Body of pancreas (tissue), 4 donors: ENCODE measurements around the gene SUMO4.

Source experiments
- POLR2A ChIP-seq, 3 donors: fragments of 450-650 bp; IDR thresholded peaks; one replicate each; pipeline ENCODE4 v1.6.1; 2016; ENCODE audit warnings: antibody characterized with exemption in 3 of 3, mild to moderate bottlenecking in 2 of 3
- TF ChIP-seq, protein P1 (sequence below), 7 experiments: fragments of 450-650 bp in 4 of 7; fragments of 200-600 bp in 3 of 7; sonication (generic) in 3 of 7; IDR thresholded peaks; one replicate each; pipeline ENCODE4 v1.5.1; 2016 to 2019; ENCODE audit warnings: antibody characterized with exemption in 7 of 7

DNA sequence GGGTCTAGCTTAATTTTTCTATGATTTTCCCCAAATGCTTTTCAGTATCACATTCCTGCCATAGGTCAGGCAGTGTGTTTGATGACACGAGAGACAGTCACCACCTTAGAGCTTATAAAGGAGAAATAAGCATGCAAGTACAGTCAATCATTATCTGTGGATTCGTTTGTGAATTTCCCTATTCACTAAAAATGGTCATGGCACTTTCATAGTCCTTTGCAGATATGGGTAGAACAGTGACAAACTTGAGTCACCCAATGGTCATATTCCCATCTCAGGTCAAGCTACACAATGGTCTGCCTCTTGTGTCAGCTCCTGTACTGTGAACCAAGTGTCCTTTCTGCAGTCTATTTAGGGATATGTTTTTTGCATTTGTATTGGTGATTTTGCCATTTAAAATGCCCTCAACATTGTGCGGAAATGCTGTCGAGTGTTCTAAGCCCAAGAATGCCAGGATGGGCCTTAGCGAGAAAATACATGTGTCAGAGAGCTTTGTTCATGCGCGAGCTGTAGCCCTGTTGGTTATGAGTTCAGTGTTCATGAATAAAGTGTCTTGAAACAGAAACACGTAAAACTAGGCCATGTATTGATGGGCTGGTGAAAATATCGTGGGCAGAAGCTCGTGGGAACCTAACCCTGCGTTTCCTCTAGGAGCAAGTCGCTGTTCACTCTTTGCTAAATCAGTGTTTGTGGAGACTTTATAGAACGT lies 19.8 kb downstream of the SUMO4 start:
- TF ChIP-seq, protein P1, sequence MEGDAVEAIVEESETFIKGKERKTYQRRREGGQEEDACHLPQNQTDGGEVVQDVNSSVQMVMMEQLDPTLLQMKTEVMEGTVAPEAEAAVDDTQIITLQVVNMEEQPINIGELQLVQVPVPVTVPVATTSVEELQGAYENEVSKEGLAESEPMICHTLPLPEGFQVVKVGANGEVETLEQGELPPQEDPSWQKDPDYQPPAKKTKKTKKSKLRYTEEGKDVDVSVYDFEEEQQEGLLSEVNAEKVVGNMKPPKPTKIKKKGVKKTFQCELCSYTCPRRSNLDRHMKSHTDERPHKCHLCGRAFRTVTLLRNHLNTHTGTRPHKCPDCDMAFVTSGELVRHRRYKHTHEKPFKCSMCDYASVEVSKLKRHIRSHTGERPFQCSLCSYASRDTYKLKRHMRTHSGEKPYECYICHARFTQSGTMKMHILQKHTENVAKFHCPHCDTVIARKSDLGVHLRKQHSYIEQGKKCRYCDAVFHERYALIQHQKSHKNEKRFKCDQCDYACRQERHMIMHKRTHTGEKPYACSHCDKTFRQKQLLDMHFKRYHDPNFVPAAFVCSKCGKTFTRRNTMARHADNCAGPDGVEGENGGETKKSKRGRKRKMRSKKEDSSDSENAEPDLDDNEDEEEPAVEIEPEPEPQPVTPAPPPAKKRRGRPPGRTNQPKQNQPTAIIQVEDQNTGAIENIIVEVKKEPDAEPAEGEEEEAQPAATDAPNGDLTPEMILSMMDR (IDR thresholded peaks at IDR 0.05): no peak
- TF ChIP-seq POLR2A (IDR thresholded peaks at IDR 0.05): no peak
